Measurements from ENCODE around the gene MBOAT2. TPM values are rescaled to one million over a fixed set of nuclear protein-coding genes. Genes with fewer than 3 reads are reported as not detected.
"Not testable (repeated sequence)": the region's sequence is repeated elsewhere in the genome, so short reads cannot be mapped to it uniquely, and the experiment has no call there.

MBOAT2 gene
- total RNA-seq, 2 donors from 2014 or later = 4.4 to 6.6 TPM

DNA sequence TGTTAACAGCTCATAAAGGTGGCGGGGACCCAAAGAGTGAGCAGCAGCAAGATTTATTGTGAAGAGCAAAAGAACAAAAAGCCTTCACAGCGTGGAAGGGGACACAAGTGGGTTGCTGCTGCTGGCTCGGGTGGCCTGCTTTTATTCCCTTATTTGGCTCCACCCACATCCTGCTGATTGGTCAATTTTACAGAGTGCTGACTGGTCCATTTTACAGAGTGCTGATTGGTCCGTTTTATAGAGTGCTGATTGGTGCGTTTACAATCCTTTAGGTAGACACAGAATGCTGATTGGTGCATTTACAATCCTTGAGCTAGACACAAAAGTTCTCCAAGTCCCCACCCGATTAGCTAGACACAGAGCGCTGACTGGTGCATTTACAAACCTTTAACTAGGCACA is 100.7 kb downstream of the MBOAT2 start:
- not testable (repeated sequence) for H3K27ac Mint-ChIP-seq; DNase-seq (ENCODE audit: low spot score in 2 of 2); ATAC-seq; H3K9me3 Mint-ChIP-seq; H3K36me3 Mint-ChIP-seq

DNA sequence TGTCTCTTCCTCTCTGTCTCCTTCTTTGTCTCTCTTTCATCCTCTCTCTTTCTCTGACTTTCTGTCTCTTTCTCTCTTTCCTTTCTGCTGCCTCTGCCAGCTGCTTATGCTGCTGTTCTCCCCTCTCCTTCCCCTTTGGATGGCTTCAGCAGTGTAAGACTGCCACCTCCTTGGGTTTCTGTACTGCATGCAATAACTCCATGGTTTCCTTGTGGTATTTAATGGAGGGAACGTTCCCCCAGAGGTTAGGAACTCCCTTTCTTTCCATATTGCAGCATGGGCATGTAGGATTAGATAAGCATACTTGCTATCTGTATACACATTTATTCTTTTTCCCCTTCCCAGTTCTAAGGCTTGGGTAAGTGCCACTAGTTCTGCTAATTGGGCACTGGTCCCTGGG is 106.3 kb downstream of the MBOAT2 start:
- ATAC-seq; H3K9me3 Mint-ChIP-seq; DNase-seq (ENCODE audit: low spot score in 2 of 2); H3K36me3 Mint-ChIP-seq: not testable (repeated sequence)
- peak overlapping the region in 1 of 2 donors; percentile 3 for H3K27ac Mint-ChIP-seq

DNA sequence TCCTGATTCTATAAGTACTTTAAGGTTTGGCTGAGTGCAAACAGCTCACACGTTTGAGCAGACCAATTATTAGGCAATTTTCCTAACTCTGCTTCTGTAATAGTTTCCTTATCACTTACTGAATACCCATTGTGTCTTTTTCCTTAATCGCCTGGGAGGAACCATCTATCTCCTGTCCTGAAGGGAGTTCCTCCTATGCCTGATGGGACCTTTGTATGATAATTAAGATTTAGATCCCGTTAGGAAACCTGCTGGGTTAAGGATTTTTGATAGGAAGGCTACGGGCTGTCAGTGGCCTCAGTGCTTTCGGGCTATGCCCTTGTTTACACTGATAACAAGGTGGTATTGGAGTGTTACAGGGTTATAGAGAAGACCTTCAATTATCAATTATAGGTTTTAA is 106.8 kb downstream of the MBOAT2 start:
- not testable (repeated sequence) for H3K36me3 Mint-ChIP-seq, ATAC-seq, H3K27ac Mint-ChIP-seq

DNA sequence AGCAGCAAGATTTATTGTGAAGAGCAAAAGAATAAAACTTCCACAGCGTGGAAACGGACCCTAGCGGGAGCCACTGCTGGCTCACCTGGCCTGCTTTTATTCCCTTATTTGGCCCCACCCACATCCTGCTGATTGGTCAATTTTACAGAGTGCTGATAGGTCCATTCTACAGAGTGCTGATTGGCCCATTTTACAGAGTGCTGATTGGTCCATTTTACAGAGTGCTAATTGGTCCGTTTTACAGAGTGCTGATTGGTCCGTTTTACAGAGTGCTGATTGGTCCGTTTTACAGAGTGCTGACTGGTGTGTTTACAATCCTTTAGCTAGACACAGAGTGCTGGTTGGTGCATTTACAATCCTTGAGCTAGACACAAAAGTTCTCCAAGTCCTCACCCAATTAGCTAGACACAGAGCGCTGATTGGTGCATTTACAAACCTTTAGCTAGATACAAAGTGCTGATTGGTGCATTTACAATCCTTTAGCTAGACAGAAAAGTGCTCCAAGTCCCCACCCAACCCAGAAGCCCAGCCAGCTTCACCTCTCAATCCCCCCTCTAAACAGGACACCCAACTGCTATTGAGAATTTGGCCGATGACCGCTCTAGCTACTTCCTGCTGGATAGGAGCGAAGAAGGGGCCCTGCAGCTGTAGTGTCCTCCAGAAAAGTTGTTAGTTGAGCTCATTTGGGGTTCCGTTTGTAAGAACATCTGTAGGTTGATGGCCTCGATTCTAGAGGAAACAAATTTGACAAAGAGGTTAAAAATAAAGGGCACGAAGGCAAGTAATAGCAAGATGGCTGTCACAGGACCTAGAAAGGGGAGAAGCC is 108.2 kb downstream of the MBOAT2 start:
- not testable (repeated sequence) for H3K9me3 Mint-ChIP-seq; H3K27ac Mint-ChIP-seq; DNase-seq (ENCODE audit: low spot score in 2 of 2); ATAC-seq; H3K36me3 Mint-ChIP-seq

More for the DNA sequence above, 106.8 kb downstream of the MBOAT2 start:
- H3K9me3 Mint-ChIP-seq; DNase-seq (ENCODE audit: low spot score in 2 of 2): not testable (repeated sequence)

DNA sequence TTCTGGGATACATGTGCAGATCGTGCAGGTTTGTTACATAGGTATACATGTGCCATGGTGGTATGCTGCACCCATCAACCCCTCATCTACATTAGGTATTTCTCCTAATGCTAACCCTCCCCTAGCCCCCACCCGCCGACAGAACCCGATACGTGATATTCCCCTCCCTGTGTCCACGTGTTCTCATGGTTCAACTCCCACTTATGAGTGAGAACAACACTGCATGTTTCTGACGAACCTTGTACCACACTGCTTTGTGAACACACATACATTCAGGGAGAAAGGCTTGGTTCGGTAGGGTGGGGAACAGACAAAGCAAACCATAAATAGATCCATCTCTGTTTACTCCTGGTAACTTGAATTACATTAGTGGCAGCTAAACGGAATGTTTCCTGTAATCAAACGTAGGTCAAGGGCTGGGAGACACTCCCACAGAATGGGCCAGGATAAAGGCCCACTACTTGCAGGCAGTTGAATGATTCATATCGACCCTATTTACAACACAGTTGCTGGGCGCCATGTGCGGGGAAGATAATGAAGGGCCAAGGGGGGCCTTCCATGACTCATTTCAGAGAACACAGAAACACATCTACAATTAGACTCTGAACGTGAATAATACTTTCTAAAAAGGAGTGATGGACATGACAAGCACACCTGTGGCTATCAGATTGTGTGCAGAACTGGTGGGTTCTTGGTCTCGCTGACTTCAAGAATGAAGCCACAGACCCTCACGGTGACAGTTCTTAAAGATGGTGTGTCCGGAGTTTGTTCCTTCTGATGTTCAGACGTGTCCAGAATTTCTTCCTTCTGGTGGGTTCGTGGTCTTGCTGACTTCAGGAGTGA is 109.3 kb downstream of the MBOAT2 start:
- no peak for ATAC-seq
- peaks cover 0 to 8% of the 10 kb centered on the region in 2 donors for H3K9me3 Mint-ChIP-seq
- no peak for DNase-seq (ENCODE audit: low spot score in 2 of 2)
- no peak overlapping the region for H3K27ac Mint-ChIP-seq
- no peaks in the 10 kb centered on the region for H3K36me3 Mint-ChIP-seq

DNA sequence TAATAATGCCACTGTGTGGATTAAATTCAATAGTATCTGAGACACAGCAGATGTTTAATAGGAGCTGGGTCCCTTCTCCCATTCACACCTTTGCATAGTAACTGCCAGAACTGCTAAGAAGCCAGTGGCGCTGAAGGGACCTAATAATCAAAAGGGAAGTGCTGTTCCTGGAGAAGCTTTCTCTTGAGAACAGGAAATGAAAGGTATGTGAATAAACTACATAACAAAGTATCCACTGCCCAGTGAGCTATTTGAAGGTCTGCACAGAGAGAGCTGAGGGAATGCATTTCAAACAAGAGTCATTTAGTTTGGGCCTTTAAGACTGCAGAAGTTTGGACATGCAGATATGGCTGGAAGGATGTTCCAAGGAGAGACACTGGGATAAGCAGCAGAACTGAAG is 110.0 kb downstream of the MBOAT2 start:
- H3K36me3 Mint-ChIP-seq = no peaks in the 10 kb centered on the region
- H3K27ac Mint-ChIP-seq = no peak overlapping the region
- DNase-seq (ENCODE audit: low spot score in 2 of 2) (no peak), ATAC-seq (no peak)
- peaks cover 0 to 8% of the 10 kb centered on the region in 2 donors for H3K9me3 Mint-ChIP-seq

DNA sequence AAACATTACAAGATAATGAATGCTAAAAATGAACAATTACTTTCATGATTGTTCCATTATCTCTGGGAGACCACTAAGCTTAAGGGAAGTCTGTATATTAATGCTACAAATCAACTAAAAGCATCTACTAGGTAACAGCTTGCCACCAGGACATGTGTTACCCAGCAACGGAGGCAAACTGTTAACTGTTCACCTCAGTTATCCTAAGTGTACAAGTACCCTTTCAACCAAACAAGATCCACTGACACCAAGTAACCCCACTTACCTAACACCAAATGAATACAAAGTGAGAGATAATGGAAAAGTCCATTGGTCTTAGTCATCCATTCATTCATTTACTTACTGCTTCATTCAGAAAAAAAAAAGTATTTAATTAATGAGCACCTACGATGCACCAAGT is 111.4 kb downstream of the MBOAT2 start:
- ATAC-seq (no peak), DNase-seq (ENCODE audit: low spot score in 2 of 2) (no peak)
- Mint-ChIP-seq H3K36me3 (no peaks in the 10 kb centered on the region), H3K27ac (no peak overlapping the region), H3K9me3 (peaks cover 0 to 8% of the 10 kb centered on the region in 2 donors)

DNA sequence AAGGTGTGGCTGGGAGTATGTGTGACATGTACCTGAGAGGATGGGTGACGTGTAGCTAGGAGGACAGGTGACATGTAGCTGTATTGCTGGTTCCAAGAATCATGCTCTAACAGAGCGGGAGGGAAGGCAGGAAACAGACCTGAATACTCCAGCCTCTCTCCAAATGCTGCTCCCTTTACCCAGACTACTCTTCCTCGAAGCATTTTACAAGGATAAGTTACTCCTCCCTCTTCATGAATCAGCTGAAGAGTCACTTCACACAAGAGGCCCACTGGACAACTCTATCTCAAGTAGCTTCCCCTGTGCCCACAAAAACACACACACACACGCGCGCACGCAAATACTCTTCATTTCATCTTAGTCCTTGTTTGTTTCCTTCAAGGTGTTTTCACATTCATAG is 113.5 kb downstream of the MBOAT2 start:
- Mint-ChIP-seq H3K36me3 (no peaks in the 10 kb centered on the region), H3K27ac (no peak overlapping the region)
- ATAC-seq = no peak

DNA sequence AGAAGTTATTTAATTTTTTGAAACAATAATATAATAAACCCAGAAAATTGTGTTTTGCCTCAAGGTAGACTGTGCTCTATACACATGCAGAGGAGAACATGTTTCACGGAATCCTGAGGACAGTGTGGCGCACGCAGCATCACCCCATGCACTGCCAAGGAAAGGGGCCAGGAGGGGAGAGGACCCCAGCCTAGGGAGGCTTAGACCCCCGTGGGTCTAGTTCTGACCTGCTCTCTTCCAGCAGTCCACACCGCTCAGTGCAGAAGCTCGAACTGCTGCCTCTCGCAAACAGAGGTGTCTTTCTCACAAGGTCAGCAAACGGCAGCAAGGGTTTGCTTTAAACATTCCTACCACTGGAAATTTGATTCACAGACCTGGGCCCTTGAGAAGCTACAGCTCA is 114.5 kb downstream of the MBOAT2 start:
- DNase-seq (ENCODE audit: low spot score in 2 of 2) (no peak), ATAC-seq (no peak)
- no peaks in the 10 kb centered on the region for H3K9me3 Mint-ChIP-seq
- no peaks in the 10 kb centered on the region for H3K36me3 Mint-ChIP-seq
- H3K27ac Mint-ChIP-seq = no peak overlapping the region

More for the DNA sequence above, 113.5 kb downstream of the MBOAT2 start:
- H3K9me3 Mint-ChIP-seq = no peaks in the 10 kb centered on the region
- DNase-seq (ENCODE audit: low spot score in 2 of 2) = no peak

DNA sequence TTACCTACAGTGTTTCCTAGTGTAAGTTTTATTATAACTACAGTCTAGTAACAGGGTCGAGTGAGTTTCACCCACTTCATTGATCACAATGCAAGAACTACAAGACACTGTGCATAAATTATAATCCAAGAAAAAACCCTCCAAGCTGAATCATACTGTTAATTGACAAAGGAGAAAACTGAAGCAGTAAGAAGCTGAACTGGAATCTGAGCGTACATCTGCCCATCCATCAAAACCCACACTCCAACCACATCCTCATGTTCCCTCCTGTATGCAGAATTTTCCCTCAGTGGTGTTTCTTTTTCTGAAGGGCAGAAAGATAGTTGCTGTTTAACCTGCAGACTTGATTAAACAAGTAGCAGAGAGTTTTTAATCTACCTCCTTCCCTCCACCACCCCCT is 116.6 kb downstream of the MBOAT2 start:
- ATAC-seq (no peak), DNase-seq (ENCODE audit: low spot score in 2 of 2) (no peak)
- Mint-ChIP-seq H3K27ac (no peak overlapping the region), H3K9me3 (no peaks in the 10 kb centered on the region), H3K36me3 (no peaks in the 10 kb centered on the region)

DNA sequence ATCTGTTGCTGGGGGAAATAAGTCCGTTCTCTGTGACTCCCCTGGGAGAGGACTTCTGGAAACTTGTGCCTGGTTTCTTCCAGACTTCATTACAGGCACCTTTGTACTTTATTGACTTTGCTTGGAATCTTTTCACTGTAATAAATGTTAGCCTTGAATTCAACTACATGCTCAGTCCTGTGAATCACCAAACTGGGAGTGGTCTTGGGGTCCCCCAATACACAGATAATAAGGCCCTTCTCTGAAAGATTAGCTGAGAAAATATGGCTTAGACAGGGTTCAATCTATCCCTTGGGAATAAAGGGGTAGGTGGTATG is 117.3 kb downstream of the MBOAT2 start:
- H3K27ac Mint-ChIP-seq = no peak overlapping the region
- no peak for ATAC-seq
- no peaks in the 10 kb centered on the region for H3K9me3 Mint-ChIP-seq
- H3K36me3 Mint-ChIP-seq = no peaks in the 10 kb centered on the region
- no peak for DNase-seq (ENCODE audit: low spot score in 2 of 2)

DNA sequence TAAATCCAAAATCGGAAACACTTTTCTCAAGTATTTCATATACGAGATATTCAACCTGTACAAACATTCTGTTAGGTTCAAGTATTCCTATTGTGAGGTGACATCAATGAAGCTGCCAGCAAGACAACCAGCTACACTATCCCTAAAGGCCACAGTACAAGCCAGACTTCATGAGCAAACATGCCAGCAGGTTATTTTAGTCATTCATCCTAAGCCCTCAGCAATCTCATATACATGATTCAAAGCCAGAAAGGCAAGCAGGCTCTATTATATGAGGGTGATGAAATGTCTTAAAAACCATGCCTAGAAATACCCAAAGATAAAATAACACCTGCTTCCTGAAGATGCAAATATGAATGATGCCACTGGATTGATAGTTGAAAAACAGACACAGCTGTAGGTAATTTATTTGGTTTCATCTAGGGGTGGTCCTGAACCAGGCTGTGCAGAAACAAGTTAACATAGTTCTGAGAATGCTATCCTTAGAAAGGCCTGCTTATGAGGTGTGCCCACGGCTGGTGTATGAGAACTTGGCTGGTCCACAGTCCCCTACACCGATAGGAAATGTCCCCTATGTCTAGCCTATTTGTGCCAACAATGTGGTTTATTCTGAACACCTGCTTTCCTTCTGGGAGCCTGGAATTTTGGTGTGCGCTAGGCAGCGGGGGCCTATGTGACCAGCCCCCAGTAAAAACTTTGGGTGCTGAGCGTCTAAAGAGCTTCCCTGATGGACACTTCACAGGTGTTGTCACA is 117.9 kb downstream of the MBOAT2 start:
- H3K36me3 Mint-ChIP-seq = no peaks in the 10 kb centered on the region
- ATAC-seq = no peak
- no peaks in the 10 kb centered on the region for H3K9me3 Mint-ChIP-seq
- DNase-seq (ENCODE audit: low spot score in 2 of 2) = no peak
- H3K27ac Mint-ChIP-seq = no peak overlapping the region

DNA sequence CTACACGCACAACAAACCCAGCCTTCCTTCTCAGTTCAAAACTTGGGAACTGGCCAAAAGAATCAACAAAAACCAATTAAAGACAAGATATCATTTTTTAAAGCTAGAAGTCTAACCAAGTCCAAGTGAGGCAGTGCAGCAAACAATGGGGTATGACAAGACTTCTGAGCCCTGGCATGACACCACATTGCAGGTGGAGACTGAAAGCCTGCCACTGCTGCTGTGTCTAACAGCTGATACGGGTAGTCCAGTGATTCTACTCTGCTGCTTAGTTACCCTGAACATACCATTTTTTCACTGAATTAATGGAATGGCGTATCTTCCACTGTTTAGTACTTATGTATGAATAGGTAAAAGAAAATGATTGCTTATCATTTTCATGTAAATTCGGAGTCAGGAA is 118.7 kb downstream of the MBOAT2 start:
- no peaks in the 10 kb centered on the region for H3K9me3 Mint-ChIP-seq
- no peak overlapping the region for H3K27ac Mint-ChIP-seq
- H3K36me3 Mint-ChIP-seq = no peaks in the 10 kb centered on the region
- ATAC-seq = no peak
- DNase-seq (ENCODE audit: low spot score in 2 of 2) = no peak

DNA sequence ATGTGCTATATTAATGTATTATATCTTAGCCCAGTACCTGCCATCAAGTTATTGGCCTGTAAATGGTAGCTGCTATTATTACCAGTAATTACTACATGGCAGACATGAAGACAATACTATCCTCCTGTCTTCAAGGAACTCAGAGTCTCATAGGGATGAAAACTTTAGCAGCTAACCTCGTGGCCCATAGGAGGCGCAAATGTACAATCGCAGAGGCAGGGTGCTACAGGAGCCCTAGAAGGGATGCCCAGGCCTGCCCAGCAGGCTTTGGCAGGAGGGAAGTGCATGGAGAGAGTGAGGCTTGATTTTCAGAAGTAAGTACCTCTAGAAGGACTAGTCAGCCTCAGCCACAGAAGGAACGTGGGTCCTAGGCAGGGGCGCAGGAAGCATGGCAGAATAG is 121.4 kb downstream of the MBOAT2 start:
- H3K9me3 Mint-ChIP-seq = no peaks in the 10 kb centered on the region
- H3K36me3 Mint-ChIP-seq = no peaks in the 10 kb centered on the region
- DNase-seq (ENCODE audit: low spot score in 2 of 2) (no peak), ATAC-seq (no peak)
- no peak overlapping the region for H3K27ac Mint-ChIP-seq

DNA sequence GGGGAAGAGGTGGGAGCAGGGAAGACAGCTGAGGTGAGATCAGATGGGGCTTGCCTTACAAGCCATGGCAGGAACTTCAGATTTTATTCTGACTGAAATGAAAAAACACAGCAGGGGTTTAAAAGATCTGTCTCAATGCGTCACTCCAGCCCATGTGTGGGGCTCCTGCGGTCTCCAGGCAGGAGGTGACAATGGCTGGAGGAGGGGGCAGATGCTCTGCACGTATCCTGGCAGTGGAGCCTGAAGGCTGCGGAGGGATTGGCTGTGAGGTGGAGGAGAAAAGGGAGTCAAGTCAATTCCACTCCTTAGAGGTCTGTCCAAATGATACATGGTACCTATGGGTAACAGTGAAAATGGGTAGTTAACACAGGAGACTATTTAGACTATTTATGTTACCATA is 125.6 kb downstream of the MBOAT2 start:
- no peaks in the 10 kb centered on the region for H3K36me3 Mint-ChIP-seq
- ATAC-seq = no peak
- no peak overlapping the region for H3K27ac Mint-ChIP-seq
- DNase-seq (ENCODE audit: low spot score in 2 of 2) = no peak
- no peaks in the 10 kb centered on the region for H3K9me3 Mint-ChIP-seq

DNA sequence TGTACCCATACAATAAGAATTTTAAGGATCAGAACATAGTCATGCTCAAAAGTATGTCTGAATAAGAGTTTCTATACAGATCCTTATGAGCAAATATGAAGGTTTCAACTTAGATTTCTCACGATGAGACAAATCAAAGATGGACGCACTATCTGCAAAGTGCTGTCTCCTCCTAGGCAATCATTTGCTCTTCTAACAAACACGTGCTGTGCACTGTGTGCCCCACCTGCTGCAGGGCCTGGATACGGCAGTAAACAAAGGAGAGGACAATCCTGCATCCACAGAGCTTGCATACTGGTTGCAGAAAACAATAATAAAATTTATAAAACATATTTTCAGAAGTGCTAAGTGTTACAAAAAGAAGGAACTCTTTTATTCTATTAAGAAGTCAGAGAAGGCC is 126.2 kb downstream of the MBOAT2 start:
- DNase-seq (ENCODE audit: low spot score in 2 of 2) (no peak), ATAC-seq (no peak)
- H3K36me3 Mint-ChIP-seq = no peaks in the 10 kb centered on the region
- no peak overlapping the region for H3K27ac Mint-ChIP-seq
- no peaks in the 10 kb centered on the region for H3K9me3 Mint-ChIP-seq

DNA sequence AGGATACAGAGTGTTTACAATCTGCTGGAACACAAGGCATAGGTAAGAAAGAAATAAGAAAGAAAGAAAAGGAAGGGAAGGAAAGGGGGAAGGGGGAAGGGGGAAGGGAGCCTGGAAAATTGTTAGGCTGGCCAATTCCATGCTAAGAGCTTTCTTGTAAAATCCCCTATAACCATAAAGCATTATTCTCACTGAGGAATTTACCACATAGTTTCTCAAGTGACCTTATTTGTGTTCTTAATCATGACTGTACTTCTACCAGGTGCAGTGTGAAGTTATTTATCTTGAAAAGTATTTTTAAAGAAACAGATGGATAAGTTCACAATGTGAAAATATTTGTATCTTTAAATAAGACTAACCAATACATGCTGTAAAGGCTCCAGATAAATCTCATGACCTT is 126.9 kb downstream of the MBOAT2 start:
- ATAC-seq (no peak), DNase-seq (ENCODE audit: low spot score in 2 of 2) (no peak)
- Mint-ChIP-seq H3K9me3 (no peaks in the 10 kb centered on the region), H3K27ac (no peak overlapping the region), H3K36me3 (no peaks in the 10 kb centered on the region)

Measured in activated naive CD4-positive, alpha-beta T cell treated with anti-CD3 and anti-CD28 coated beads, Interleukin-2, amount 50 U/mL, for 72 hours (primary cell).